ENCODE data around the gene MTHFSD.

DNA sequence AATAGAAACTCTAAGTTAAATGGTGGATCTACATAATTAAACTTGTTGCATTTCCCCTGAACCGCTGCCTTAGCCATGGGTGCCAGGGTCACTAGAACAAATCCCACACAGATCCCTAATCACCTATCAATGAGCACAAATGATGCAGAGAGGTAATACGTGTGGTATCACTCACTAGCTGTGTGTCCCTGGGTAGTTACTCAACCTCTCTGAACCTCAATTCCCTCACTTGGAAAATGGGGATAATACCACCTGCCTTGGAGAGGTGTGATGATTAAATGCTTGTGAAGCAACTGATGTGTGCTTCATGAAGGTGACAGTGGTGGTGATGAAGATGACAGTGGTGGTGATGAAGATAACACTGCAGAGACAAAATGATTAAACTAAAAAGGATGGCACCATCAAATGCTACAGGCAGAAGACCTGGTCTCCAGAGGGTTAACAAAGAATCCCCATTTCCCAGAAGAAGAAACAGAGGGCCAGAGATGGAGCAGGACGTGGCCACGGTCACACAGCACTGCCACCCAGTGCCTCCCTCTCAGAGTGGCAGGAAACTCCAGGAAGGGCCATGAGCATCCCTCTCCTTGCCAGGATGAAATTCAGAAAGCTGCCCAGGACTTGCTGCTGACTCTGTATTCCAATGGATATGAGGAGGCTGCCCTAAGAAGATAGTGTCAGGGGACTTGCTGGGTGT is 62.6 kb downstream of the MTHFSD start:
- no peak for TF ChIP-seq ZC3H10 (CRISPR knock-in tag; IDR thresholded peaks at IDR 0.05)
- no peak for TF ChIP-seq PPARA (CRISPR knock-in tag; IDR thresholded peaks at IDR 0.05; ENCODE audit: borderline replicate concordance)
- TF ChIP-seq, protein P1, sequence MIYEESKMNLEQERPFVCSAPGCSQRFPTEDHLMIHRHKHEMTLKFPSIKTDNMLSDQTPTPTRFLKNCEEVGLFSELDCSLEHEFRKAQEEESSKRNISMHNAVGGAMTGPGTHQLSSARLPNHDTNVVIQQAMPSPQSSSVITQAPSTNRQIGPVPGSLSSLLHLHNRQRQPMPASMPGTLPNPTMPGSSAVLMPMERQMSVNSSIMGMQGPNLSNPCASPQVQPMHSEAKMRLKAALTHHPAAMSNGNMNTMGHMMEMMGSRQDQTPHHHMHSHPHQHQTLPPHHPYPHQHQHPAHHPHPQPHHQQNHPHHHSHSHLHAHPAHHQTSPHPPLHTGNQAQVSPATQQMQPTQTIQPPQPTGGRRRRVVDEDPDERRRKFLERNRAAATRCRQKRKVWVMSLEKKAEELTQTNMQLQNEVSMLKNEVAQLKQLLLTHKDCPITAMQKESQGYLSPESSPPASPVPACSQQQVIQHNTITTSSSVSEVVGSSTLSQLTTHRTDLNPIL (CRISPR knock-in tag; IDR thresholded peaks at IDR 0.05; ENCODE audit: low read depth) = no peak
- no peak for TF ChIP-seq ZNF565 (CRISPR knock-in tag; conservative IDR thresholded peaks at IDR 0.05; ENCODE audit: low read depth)
- no peak for TF ChIP-seq ZNF70 (CRISPR knock-in tag; IDR thresholded peaks at IDR 0.05)
- no peak for TF ChIP-seq ARNTL (CRISPR knock-in tag; IDR thresholded peaks at IDR 0.05; ENCODE audit: borderline replicate concordance, low read depth)
- no peak for TF ChIP-seq ZFP3 (CRISPR knock-in tag; IDR thresholded peaks at IDR 0.05)
- TF ChIP-seq GLIS3 (CRISPR knock-in tag; IDR thresholded peaks at IDR 0.05) = no peak
- TF ChIP-seq ESRRG (CRISPR knock-in tag; IDR thresholded peaks at IDR 0.05) = no peak
- TF ChIP-seq, protein P2, sequence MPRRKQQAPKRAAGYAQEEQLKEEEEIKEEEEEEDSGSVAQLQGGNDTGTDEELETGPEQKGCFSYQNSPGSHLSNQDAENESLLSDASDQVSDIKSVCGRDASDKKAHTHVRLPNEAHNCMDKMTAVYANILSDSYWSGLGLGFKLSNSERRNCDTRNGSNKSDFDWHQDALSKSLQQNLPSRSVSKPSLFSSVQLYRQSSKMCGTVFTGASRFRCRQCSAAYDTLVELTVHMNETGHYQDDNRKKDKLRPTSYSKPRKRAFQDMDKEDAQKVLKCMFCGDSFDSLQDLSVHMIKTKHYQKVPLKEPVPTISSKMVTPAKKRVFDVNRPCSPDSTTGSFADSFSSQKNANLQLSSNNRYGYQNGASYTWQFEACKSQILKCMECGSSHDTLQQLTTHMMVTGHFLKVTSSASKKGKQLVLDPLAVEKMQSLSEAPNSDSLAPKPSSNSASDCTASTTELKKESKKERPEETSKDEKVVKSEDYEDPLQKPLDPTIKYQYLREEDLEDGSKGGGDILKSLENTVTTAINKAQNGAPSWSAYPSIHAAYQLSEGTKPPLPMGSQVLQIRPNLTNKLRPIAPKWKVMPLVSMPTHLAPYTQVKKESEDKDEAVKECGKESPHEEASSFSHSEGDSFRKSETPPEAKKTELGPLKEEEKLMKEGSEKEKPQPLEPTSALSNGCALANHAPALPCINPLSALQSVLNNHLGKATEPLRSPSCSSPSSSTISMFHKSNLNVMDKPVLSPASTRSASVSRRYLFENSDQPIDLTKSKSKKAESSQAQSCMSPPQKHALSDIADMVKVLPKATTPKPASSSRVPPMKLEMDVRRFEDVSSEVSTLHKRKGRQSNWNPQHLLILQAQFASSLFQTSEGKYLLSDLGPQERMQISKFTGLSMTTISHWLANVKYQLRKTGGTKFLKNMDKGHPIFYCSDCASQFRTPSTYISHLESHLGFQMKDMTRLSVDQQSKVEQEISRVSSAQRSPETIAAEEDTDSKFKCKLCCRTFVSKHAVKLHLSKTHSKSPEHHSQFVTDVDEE (CRISPR knock-in tag; IDR thresholded peaks at IDR 0.05) = no peak
- TF ChIP-seq CSDC2 (CRISPR knock-in tag; IDR thresholded peaks at IDR 0.05) = no peak
